ENCODE data around the gene HSD17B12.

Gene HSD17B12

GRCh38 chr11:43690929-43691725 is 10.6 kb downstream of the HSD17B12 start:
- H3K36me3 ChIP-seq (ENCODE audit: insufficient read depth, low read length) = peaks cover 15% of the 10 kb centered on the region; the same call in 1 of the 2 replicates
- H3K27ac ChIP-seq (ENCODE audit: low read length) = no peak overlapping the region
- peaks cover 59% of the 10 kb centered on the region; the same call in 1 of the 2 replicates for H4K20me1 ChIP-seq (ENCODE audit: insufficient read depth, low read length)
- H3K9ac ChIP-seq (ENCODE audit: low read depth, low read length) = no peak overlapping the region
- H3K27me3 ChIP-seq (ENCODE audit: insufficient read depth, low read length, poor library complexity) = no peaks in the 10 kb centered on the region
- DNase-seq = no peak
- ATAC-seq (ENCODE audit: insufficient read depth, low read depth) = peak; percentile 29; the same call in 1 of the 3 replicates
- peaks cover 95% of the 10 kb centered on the region for H3K79me2 ChIP-seq (ENCODE audit: insufficient read depth, low read length)
- no peaks in the 10 kb centered on the region for H3K9me3 ChIP-seq (ENCODE audit: insufficient read depth, low read length, severe bottlenecking)
- H3K4me2 ChIP-seq (ENCODE audit: insufficient read depth, low read length) = no peak overlapping the region
- peaks cover 10% of the 10 kb centered on the region for H3K4me1 ChIP-seq (ENCODE audit: insufficient read depth, low read length)
- no peak overlapping the region for H2AFZ ChIP-seq (ENCODE audit: low read depth, low read length)
- TF ChIP-seq, protein P1, sequence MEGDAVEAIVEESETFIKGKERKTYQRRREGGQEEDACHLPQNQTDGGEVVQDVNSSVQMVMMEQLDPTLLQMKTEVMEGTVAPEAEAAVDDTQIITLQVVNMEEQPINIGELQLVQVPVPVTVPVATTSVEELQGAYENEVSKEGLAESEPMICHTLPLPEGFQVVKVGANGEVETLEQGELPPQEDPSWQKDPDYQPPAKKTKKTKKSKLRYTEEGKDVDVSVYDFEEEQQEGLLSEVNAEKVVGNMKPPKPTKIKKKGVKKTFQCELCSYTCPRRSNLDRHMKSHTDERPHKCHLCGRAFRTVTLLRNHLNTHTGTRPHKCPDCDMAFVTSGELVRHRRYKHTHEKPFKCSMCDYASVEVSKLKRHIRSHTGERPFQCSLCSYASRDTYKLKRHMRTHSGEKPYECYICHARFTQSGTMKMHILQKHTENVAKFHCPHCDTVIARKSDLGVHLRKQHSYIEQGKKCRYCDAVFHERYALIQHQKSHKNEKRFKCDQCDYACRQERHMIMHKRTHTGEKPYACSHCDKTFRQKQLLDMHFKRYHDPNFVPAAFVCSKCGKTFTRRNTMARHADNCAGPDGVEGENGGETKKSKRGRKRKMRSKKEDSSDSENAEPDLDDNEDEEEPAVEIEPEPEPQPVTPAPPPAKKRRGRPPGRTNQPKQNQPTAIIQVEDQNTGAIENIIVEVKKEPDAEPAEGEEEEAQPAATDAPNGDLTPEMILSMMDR (IDR thresholded peaks at IDR 0.05; ENCODE audit: borderline replicate concordance, extremely low read depth, low read length, poor library complexity, severe bottlenecking) = no peak
- TF ChIP-seq EZH2 (IDR thresholded peaks at IDR 0.05; ENCODE audit: borderline replicate concordance, low read depth, low read length, severe bottlenecking) = no peak
- H3K4me3 ChIP-seq (ENCODE audit: low read depth in 1 of 2, low read length in 2 of 2) = no peak overlapping the region

GRCh38 chr11:43691806-43692205 is 11.3 kb downstream of the HSD17B12 start:
- no peaks in the 10 kb centered on the region for H3K27me3 ChIP-seq (ENCODE audit: insufficient read depth, low read length, poor library complexity)
- H2AFZ ChIP-seq (ENCODE audit: low read depth, low read length) = no peak overlapping the region
- no peak overlapping the region for H3K4me2 ChIP-seq (ENCODE audit: insufficient read depth, low read length)
- 0 out of 2 replicates have a peak, but pooled peaks cover 7% of the 10 kb centered on the region for H3K4me1 ChIP-seq (ENCODE audit: insufficient read depth, low read length)
- TF ChIP-seq, protein P1 (IDR thresholded peaks at IDR 0.05; ENCODE audit: borderline replicate concordance, extremely low read depth, low read length, poor library complexity, severe bottlenecking) = no peak
- no peak for TF ChIP-seq EZH2 (IDR thresholded peaks at IDR 0.05; ENCODE audit: borderline replicate concordance, low read depth, low read length, severe bottlenecking)
- ATAC-seq (ENCODE audit: insufficient read depth, low read depth) (0 out of 3 replicates have a peak, but pooled peaks have one; percentile 7), DNase-seq (no peak)
- H3K9ac ChIP-seq (ENCODE audit: low read depth, low read length) = no peak overlapping the region
- H3K79me2 ChIP-seq (ENCODE audit: insufficient read depth, low read length) = peaks cover 94% of the 10 kb centered on the region
- H3K36me3 ChIP-seq (ENCODE audit: insufficient read depth, low read length) = peaks cover 19% of the 10 kb centered on the region; the same call in 1 of the 2 replicates
- H3K4me3 ChIP-seq (ENCODE audit: low read depth in 1 of 2, low read length in 2 of 2) = no peak overlapping the region
- H4K20me1 ChIP-seq (ENCODE audit: insufficient read depth, low read length) = peaks cover 53% of the 10 kb centered on the region; the same call in 1 of the 2 replicates
- H3K27ac ChIP-seq (ENCODE audit: low read length) = no peak overlapping the region
- no peaks in the 10 kb centered on the region for H3K9me3 ChIP-seq (ENCODE audit: insufficient read depth, low read length, severe bottlenecking)

DNA sequence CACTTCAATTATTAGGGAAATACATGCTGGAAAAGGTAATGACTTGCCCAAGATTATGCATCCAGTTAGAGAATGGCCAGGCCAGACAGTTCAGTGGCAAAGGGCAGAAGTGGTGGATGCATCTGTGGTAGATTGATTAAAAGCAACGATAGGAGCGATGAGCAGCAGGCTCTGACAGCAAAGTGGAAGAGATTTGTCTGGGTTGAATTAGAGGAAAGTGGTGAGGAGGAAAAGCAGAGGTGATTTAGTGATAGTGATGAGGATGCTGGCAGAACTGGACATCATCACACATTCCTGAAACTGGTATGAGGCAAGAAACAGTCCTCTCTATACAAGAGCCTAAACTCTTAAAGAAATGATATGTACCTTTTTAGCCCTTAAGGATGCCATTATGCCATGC is 12.5 kb downstream of the HSD17B12 start:
- Histone ChIP-seq H3K4me3 (ENCODE audit: low read depth in 1 of 2, low read length in 2 of 2) (no peak overlapping the region), H3K27ac (ENCODE audit: low read length) (no peak overlapping the region), H3K27me3 (ENCODE audit: insufficient read depth, low read length, poor library complexity) (no peaks in the 10 kb centered on the region), H3K36me3 (ENCODE audit: insufficient read depth, low read length) (peaks cover 19% of the 10 kb centered on the region; the same call in 1 of the 2 replicates), H4K20me1 (ENCODE audit: insufficient read depth, low read length) (peaks cover 54% of the 10 kb centered on the region; the same call in 1 of the 2 replicates), H3K9me3 (ENCODE audit: insufficient read depth, low read length, severe bottlenecking) (no peaks in the 10 kb centered on the region), H2AFZ (ENCODE audit: low read depth, low read length) (no peak overlapping the region), H3K4me1 (ENCODE audit: insufficient read depth, low read length) (no peaks in the 10 kb centered on the region), H3K79me2 (ENCODE audit: insufficient read depth, low read length) (peaks cover 94% of the 10 kb centered on the region), H3K9ac (ENCODE audit: low read depth, low read length) (no peak overlapping the region), H3K4me2 (ENCODE audit: insufficient read depth, low read length) (no peak overlapping the region)
- no peak for TF ChIP-seq EZH2 (IDR thresholded peaks at IDR 0.05; ENCODE audit: borderline replicate concordance, low read depth, low read length, severe bottlenecking)
- TF ChIP-seq, protein P1 (IDR thresholded peaks at IDR 0.05; ENCODE audit: borderline replicate concordance, extremely low read depth, low read length, poor library complexity, severe bottlenecking) = no peak
- ATAC-seq (ENCODE audit: insufficient read depth, low read depth) = no peak
- DNase-seq = no peak

All from DND-41 (cell line).